GM12892 (cell line): ENCODE results near the gene RILP.

Source experiments
- POLR2AphosphoS5 ChIP-seq: IDR thresholded peaks from 2 replicates; pipeline ENCODE4 v1.6.1; 2011; ENCODE audit warnings: low read depth, low read length, control low read depth
- TAF1 ChIP-seq: IDR thresholded peaks from 2 replicates; pipeline ENCODE4 v1.6.1; 2011; ENCODE audit warnings: low read depth, mild to moderate bottlenecking, control low read depth, low read length, borderline replicate concordance

DNA sequence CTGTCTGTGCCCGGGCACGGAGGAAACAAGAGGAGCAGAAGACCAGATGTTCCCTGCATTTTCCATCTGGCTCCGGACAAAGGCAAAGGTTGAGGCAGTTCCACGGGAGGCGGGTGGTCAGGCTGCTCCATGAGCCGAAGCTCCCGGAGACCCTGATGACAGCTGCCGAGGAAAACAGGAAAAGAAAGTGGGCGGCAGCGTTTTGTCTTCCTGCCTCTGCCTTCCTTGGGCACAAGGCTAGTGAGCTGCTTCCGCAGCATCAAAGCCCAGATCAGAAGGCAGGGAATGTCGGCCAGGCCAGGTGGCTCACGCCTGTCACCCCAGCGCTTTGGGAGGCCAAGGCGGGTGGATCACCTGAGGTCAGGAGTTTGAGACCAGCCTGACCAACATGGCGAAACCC lies 37.3 kb downstream of the RILP start:
- TF ChIP-seq POLR2AphosphoS5 (no peak), TAF1 (no peak)
